Ishikawa (cell line): ENCODE data around the gene B3GNT8.

ENCODE experiments used
- CREB1 ChIP-seq: IDR thresholded peaks from 2 replicates; pipeline ENCODE4 v1.6.1; 2012; ENCODE audit warnings: low read depth
- EGR1 ChIP-seq: IDR thresholded peaks from 2 replicates; pipeline ENCODE4 v1.6.1; 2012
- EP300 ChIP-seq: IDR thresholded peaks from 2 replicates; pipeline ENCODE4 v1.6.1; 2012; ENCODE audit warnings: borderline replicate concordance
- FOXM1 ChIP-seq: IDR thresholded peaks from 2 replicates; pipeline ENCODE4 v1.6.1; 2012; ENCODE audit warnings: low read depth, borderline replicate concordance
- NFIC ChIP-seq: IDR thresholded peaks from 2 replicates; pipeline ENCODE4 v1.6.1; 2012
- RAD21 ChIP-seq: IDR thresholded peaks from 2 replicates; pipeline ENCODE4 v1.6.1; 2012; ENCODE audit warnings: low read depth
- TAF1 ChIP-seq: IDR thresholded peaks from 2 replicates; pipeline ENCODE4 v1.6.1; 2012; ENCODE audit warnings: low read depth, mild to moderate bottlenecking
- TCF12 ChIP-seq: IDR thresholded peaks from 2 replicates; pipeline ENCODE4 v1.6.1; 2012; ENCODE audit warnings: low read depth
- TEAD4 ChIP-seq: IDR thresholded peaks from 2 replicates; pipeline ENCODE4 v1.6.1; 2012
- YY1 ChIP-seq: IDR thresholded peaks from 2 replicates; pipeline ENCODE4 v1.6.1; 2012; ENCODE audit warnings: low read depth
- ZBTB7A ChIP-seq: IDR thresholded peaks from 2 replicates; pipeline ENCODE4 v1.6.1; 2012; ENCODE audit warnings: low read depth
- TF ChIP-seq, protein P1 (sequence below): IDR thresholded peaks from 2 replicates; pipeline ENCODE4 v1.6.1; 2012; ENCODE audit warnings: low read depth, mild to moderate bottlenecking
- TF ChIP-seq, protein P2 (sequence below): IDR thresholded peaks from 2 replicates; pipeline ENCODE4 v1.6.1; 2012

- TF ChIP-seq FOXM1: no peak
- TF ChIP-seq EGR1: no peak
- TF ChIP-seq, protein P1, sequence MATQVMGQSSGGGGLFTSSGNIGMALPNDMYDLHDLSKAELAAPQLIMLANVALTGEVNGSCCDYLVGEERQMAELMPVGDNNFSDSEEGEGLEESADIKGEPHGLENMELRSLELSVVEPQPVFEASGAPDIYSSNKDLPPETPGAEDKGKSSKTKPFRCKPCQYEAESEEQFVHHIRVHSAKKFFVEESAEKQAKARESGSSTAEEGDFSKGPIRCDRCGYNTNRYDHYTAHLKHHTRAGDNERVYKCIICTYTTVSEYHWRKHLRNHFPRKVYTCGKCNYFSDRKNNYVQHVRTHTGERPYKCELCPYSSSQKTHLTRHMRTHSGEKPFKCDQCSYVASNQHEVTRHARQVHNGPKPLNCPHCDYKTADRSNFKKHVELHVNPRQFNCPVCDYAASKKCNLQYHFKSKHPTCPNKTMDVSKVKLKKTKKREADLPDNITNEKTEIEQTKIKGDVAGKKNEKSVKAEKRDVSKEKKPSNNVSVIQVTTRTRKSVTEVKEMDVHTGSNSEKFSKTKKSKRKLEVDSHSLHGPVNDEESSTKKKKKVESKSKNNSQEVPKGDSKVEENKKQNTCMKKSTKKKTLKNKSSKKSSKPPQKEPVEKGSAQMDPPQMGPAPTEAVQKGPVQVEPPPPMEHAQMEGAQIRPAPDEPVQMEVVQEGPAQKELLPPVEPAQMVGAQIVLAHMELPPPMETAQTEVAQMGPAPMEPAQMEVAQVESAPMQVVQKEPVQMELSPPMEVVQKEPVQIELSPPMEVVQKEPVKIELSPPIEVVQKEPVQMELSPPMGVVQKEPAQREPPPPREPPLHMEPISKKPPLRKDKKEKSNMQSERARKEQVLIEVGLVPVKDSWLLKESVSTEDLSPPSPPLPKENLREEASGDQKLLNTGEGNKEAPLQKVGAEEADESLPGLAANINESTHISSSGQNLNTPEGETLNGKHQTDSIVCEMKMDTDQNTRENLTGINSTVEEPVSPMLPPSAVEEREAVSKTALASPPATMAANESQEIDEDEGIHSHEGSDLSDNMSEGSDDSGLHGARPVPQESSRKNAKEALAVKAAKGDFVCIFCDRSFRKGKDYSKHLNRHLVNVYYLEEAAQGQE: no peak
- TF ChIP-seq CREB1: no peak
- TF ChIP-seq TAF1: no peak
- TF ChIP-seq EP300: no peak
- no peak for TF ChIP-seq TCF12
- TF ChIP-seq ZBTB7A: no peak
- no peak for TF ChIP-seq NFIC
- no peak for TF ChIP-seq TEAD4
- TF ChIP-seq YY1: no peak
- TF ChIP-seq RAD21: no peak
- TF ChIP-seq, protein P2, sequence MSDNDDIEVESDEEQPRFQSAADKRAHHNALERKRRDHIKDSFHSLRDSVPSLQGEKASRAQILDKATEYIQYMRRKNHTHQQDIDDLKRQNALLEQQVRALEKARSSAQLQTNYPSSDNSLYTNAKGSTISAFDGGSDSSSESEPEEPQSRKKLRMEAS: no peak
These were observed 12.0 kb downstream of the B3GNT8 start for GRCh38 chr19:41415154-41415571.
